GM19351 (cell line): ENCODE measurements around the gene WTAP.
A peak's percentile ranks its signal among the peaks of the same experiment; 100 is the strongest.
"Not testable (repeated sequence)": the region's sequence is repeated elsewhere in the genome, so short reads cannot be mapped to it uniquely, and the experiment has no call there.

Experiments
- ATAC-seq: cut with Tn5 transposase; IDR thresholded peaks from one replicate; pipeline ENCODE4 v1.9.1; 2021; ENCODE audit warnings: mild to moderate bottlenecking, moderate library complexity; ENCODE audit not compliant: unreplicated experiment

The WTAP gene

DNA sequence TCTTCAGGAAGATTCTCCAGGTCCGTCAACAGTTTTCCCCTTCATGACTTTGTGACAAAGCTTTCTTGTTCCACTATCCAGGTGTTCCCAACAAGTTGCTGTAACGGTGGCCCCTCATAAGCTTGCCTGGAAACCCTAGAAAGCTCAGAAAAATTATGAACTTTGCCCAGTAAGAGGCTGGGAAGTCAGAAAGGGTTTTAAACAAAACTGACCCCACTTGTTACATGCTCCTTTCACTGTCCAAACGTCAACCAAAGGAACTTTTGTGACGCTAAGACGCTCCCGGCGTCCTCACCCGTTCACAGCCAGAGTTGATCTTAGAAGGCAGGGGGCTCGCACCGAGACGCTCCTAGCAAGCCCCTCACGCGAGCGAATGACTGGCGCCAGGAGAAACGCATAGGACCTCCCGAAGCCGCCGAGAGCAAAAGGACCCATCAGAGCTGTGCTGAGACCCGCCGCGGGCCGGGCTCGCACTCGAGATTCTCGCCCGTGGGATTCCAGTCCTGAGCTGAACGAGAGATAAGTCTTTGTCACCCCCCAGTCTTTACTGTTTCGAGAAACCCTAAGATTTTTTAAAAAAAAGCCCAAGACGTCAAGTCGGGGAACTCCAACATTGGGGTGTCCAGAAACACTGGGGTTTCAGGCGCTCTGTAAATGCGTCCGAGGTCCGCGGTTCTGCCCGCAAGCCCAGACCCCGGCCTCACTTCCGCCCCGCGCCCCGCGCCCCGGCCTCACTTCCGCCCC is 34.0 kb downstream of the WTAP start:
- ATAC-seq: peak; percentile 0

DNA sequence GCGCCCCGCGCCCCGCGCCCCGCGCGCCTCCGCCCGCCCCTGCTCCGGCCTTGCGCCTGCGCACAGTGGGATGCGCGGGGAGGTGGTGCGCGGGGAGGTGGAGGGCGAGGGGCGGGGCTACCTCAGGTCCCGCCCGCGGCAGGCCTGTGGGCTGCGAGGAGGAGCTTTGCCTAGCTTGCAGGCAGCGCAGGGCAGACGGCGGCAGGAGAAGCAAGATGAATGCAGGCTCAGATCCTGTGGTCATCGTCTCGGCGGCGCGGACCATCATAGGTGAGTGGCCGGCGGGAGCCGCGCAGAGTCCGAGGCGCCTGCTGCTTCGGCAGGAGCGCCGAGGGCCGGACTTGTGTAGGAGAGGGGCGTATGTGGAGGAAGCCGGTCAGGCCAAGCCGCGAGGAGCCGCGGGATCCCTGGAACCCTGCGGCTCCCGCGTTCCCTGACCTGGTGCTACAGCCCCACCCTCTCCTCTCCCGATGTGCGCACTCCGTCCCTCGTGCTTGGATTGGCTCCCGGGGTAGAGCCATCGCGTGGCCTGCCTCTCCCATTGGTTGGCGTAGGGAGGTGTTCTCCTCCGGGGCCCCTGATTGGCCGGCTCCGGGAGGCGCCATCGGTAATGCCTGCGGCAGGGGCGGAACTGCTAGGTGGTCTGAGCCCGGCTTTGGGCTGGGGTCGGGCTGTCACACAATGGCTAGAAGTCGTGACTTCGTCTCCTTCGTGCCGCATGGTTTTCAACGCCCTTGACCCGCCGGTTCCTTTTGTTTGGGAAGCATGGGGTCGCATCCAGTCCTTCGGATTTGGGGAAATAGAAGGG is 34.8 kb downstream of the WTAP start, which contains the start of gene ACAT2:
Gene ACAT2, plus strand, starts transcription at position 173 of the 808 bp plus-strand sequence. Its CDS starts 43 bp downstream, at position 216.
- peak; percentile 93 for ATAC-seq

GRCh38 chr6:159762681-159763293 is 35.5 kb downstream of the WTAP start:
- ATAC-seq: peak; percentile 11

- ATAC-seq: no peak
These were observed 39.6 kb downstream of the WTAP start for GRCh38 chr6:159766906-159767305.

GRCh38 chr6:159769470-159769869 is 42.2 kb downstream of the WTAP start:
- no peak for ATAC-seq

GRCh38 chr6:159772196-159772595 is 44.9 kb downstream of the WTAP start:
- ATAC-seq: no peak

DNA sequence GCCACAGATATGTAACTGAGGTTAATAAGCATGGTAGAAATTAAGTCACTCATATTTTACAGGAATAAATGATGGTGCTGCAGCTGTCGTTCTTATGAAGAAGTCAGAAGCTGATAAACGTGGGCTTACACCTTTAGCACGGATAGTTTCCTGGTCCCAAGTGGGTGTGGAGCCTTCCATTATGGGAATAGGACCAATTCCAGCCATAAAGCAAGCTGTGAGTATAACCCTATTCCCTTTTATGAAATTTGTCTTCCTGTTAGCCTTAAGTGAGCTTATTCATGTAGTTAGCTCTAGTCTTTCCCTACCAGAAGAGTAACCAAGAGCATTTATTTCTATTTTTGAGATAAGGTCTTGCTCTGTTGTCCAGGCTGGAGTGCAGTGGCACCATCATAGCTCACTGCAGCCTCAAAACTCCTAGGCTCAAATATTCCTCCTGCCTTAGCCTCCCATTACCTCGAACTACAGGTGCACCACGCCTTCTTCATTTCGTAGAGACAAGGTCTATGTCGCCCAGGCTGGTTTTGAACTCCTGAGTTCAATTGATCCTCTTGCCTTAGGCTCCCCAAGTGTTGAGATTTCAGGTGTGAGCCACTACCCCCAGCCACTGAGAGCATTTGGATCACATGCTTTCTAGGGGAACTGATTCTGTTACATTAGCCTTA is 50.1 kb downstream of the WTAP start:
- ATAC-seq: no peak

DNA sequence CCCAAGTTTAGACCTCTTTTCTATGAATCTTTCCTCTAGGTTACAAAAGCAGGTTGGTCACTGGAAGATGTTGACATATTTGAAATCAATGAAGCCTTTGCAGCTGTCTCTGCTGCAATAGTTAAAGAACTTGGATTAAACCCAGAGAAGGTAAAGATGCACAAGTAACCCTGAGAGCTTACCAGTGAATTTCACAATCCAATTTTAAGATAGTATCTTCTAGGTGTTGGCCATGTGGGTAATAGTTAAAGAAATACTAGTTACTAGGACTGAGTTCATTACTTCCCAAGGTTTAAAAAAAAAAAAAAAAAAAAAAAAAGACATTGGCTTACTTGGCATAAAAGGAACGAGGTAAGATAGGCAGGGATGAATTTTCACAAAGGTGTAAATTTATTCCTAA is 50.8 kb downstream of the WTAP start:
- ATAC-seq: no peak

DNA sequence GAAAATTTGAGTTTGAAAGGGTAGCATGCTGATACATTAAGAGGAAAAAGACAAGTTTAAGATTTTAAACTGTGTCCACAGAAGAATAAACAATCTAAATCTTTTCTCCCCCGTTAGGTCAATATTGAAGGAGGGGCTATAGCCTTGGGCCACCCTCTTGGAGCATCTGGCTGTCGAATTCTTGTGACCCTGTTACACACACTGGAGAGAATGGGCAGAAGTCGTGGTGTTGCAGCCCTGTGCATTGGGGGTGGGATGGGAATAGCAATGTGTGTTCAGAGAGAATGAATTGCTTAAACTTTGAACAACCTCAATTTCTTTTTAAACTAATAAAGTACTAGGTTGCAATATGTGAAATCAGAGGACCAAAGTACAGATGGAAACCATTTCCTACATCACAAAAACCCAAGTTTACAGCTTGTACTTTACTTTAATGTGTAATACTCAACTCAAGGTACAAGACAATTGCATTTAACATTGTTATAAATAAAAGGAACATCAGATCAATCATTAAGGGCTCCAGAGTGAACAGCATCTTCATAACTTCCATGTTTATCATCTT is 51.3 kb downstream of the WTAP start:
- ATAC-seq: no peak

DNA sequence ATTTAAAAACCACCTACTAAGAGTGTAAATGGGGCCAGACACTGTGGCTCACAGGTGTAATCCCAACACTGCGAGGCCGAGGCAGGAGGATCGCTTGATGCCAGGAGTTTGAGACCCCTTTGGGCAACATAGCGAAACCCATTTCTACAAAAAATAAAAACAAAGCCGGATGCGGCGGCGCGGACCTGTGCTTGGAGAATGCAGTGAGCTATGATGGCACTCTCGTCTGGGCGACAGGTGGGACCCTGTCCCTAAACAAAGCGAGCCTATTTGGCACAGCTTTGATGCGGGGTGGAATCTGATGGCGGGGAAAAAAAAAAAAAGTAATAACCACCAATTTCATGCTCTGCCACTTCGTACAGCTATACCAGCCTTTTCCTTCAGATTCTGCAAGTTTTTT is 61.0 kb downstream of the WTAP start:
- ATAC-seq: no peak

GRCh38 chr6:159788753-159789376 is 61.6 kb downstream of the WTAP start:
- ATAC-seq: peak; percentile 6

DNA sequence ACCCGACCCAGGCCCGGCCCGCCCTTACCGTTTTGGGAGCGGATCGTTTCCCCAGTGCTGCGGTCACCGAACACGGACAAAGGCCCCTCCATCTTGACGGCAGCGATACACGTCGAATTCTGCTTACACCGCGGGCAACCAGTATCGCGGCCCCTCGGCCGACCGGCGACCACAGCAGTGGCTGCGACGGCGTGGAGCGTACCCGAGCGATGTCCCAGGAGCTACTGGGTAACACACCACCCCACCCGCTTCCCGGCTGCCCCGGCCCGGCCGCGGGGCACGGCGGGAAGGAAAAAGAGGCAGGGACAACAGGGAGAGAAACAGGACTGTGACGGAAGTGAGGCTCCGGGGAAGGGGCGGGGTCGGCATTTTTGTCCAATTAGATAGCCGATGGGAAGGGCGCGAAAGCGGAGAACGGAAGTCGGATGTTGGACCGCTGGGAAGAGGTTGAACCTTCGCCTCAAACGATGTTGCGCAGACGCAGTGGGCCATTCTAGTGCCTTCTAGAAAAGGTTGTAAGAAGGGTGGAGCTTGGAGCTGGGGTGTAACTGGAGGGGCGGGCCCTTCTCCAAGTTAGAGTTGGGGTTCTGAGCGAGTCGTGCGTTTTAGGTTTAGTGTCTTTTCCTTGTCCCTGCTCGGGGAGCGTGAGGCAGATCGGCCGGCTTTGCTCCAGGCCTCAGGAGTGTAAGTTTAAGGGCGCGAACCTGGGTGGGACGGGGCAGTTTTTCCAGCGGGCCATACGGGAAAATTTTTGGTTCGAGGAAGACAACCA is 62.3 kb downstream of the WTAP start, which contains the start of gene TCP1:
Gene TCP1, minus strand, starts transcription at position 226 of the 772 bp plus-strand sequence. Its CDS starts 134 bp downstream, at position 92.
- peak; percentile 67 for ATAC-seq

DNA sequence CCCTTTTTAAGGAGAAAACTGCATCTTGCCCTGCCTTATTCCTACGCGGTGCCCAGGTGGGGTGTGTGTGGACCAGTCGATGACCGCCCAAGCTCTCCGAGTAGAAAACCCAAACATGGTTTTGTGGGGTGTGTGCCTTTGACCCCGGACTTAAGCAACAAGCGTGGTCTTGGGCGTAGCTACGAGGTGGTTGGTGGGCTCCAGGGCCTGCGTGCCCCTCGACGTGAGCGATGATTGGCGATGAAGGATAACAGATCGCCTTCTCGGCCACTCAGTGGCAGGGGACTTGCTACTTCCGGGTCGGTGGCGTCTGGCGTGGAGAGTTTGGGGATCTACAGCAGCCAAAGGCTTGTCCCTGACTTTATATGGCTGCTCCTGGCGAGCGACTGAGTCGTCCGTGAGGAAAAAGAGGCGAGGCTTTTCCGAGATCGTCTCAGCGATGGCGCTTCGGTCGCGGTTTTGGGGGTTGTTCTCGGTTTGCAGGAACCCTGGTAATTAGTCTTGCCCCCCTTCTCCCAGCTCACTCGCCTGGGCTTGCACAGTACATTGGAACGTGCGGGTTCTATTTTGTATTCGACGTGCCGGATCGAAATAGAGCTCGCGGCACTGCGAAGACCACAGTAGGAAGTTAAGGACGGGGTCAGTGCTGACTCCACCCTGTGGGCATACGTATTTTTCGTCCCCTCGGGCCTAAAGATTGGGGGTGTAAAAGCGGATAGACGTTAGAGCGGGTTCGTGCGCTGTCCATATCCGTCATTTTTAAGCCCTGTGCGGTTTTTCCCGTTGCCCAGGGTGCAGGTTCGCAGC is 63.0 kb downstream of the WTAP start, which contains the start of gene MRPL18:
Gene MRPL18, plus strand, starts transcription at position 319 of the 807 bp plus-strand sequence. Its CDS starts 121 bp downstream, at position 440.
- peak; percentile 81 for ATAC-seq

DNA sequence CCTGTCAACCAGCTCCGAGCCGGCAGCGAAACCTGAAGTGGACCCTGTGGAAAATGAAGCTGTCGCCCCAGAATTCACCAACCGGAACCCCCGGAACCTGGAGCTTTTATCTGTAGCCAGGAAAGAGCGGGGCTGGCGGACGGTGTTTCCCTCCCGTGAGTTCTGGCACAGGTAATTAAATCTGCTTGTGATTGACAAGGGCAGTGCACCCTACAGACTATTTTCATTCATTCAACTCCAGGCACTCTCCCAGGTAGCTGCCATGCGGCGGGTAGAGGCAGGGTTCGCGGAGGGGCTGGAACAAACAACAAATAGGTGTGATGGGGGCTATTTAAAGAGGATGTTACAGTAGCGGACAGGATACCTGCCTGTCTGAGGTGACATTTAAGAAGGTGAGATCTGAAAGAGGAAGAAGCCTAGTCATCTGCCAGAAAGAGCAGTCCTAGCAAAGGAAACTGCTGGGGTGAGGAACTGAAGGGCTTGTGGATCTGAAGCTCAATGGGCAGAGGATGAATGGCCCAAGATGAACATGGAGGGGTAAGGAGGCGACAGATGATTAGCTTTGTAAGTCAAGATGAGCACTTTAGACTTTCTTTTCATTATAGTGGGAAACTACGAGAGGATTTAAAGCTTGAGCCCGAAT is 63.8 kb downstream of the WTAP start:
- no peak for ATAC-seq

DNA sequence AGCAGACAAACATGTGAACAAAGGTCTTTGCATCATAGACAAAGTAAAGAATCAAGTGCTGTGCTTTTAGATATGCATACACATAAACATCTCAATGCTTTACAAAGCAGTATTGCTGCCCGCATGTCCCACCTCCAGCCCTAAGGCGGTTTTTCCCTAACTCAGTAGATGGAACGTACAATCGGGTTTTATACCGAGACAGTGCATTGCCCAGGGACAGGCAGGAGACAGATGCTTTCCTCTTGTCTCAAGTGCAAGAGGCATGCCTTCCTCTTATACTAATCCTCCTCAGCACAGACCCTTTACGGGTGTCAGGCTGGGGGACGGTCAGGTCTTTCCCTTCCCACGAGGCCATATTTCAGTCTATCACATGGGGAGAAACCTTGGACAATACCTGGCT is 67.7 kb downstream of the WTAP start:
- not testable (repeated sequence) for ATAC-seq

DNA sequence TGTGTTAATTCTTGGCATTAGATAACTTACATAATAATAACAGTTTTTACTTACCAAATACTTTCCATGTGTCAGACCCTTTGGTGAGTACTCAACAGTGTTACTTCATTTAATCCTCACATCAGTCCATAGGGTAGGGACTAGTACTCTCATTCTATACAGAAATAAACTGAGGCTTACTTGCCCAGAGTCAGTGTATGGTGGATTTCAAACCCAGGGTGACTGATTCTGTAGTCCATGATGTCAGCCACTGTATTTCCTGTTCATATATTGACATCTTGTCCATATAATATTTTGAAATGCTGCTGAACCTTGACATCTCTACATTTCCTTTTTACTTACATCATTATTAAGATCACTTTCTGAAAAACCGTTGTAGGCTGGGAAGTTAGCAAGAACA is 70.2 kb downstream of the WTAP start:
- no peak for ATAC-seq

DNA sequence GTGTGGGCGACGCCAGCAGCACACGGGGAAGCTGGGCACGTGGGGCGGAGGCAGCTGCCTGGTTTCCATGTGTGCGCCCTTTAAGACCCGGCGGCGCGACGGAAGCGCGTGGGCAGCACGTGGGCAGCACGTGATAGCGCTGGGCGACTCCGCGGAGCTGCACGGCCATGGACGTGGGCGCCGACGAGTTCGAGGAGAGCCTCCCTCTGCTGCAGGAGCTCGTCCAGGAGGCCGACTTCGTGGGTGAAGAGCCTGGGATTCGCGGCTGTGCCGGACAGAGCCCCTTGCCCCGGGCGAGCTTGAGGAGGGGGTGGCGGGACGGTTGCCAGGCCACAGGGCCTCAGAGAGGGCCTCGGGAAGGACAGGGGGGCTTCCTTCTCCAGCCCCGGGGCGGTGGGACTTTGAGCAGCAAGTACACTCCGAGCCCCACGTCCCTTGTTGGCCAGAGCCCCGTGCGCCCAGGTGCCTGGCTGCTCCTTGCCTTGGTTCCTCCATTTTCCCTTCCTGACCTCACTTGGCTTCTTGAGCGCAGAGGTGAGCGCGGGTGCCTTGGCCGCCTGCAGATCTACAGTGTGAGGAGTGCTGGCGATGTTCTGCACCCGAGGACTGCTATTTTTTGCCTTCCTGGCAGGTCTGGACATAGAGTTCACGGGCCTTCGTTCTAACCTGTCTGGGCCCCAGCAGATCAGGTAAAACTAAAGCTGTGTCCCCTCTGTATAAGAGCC is 73.0 kb downstream of the WTAP start, which contains the start of gene PNLDC1:
Gene PNLDC1, plus strand, starts transcription at position 136 of the 725 bp plus-strand sequence. Its CDS starts 32 bp downstream, at position 168.
- ATAC-seq: no peak
